ENCODE measurements around the gene MORN5.
"Not testable (repeated sequence)": the region's sequence is repeated elsewhere in the genome, so short reads cannot be mapped to it uniquely, and the experiment has no call there.

The MORN5 gene

GRCh38 chr9:122159026-122159924 lies at the start of gene MORN5, which contains the start of gene NDUFA8:
Gene MORN5 (plus strand): TSS chr9:122159908. CDS start chr9:122159973, 65 bp downstream.
Gene NDUFA8 (minus strand): TSS chr9:122159779. CDS start chr9:122159677, 102 bp downstream.
- DNase-seq = peak; percentile 87 to 95

- no peak for DNase-seq
These were observed 49.4 kb upstream of the MORN5 start for GRCh38 chr9:122110100-122110833.

GRCh38 chr9:122111413-122112085 lies 48.2 kb upstream of the MORN5 start:
- no peak for DNase-seq

- no peak for DNase-seq
These were observed 47.5 kb upstream of the MORN5 start for GRCh38 chr9:122112238-122112637.

GRCh38 chr9:122113574-122113973 lies 46.1 kb upstream of the MORN5 start:
- no peak for DNase-seq

- no peak for DNase-seq
These were observed 44.3 kb upstream of the MORN5 start for GRCh38 chr9:122115176-122116035.

- DNase-seq = no peak
These were observed 43.7 kb upstream of the MORN5 start for GRCh38 chr9:122116040-122116439.

- DNase-seq = no peak
These were observed 43.1 kb upstream of the MORN5 start for GRCh38 chr9:122116448-122117173.

GRCh38 chr9:122117241-122117640 lies 42.5 kb upstream of the MORN5 start:
- not testable (repeated sequence) for DNase-seq

- DNase-seq = no peak
These were observed 41.2 kb upstream of the MORN5 start for GRCh38 chr9:122118343-122119165.

GRCh38 chr9:122119166-122119521 lies 40.6 kb upstream of the MORN5 start:
- DNase-seq = no peak

- DNase-seq = no peak
These were observed 40.0 kb upstream of the MORN5 start for GRCh38 chr9:122119721-122120120.

GRCh38 chr9:122120316-122121071 lies 39.2 kb upstream of the MORN5 start:
- DNase-seq = no peak

- DNase-seq = no peak
These were observed 38.3 kb upstream of the MORN5 start for GRCh38 chr9:122121391-122121790.

- no peak for DNase-seq
These were observed 37.8 kb upstream of the MORN5 start for GRCh38 chr9:122121931-122122330.

GRCh38 chr9:122122468-122122867 lies 37.2 kb upstream of the MORN5 start:
- DNase-seq = no peak

- peak; percentile 43 to 51 for DNase-seq
These were observed 36.6 kb upstream of the MORN5 start for GRCh38 chr9:122122903-122123632.

- DNase-seq = no peak
These were observed 35.7 kb upstream of the MORN5 start for GRCh38 chr9:122124048-122124447.

GRCh38 chr9:122124528-122124927 lies 35.2 kb upstream of the MORN5 start:
- DNase-seq = no peak
